WTC11 (cell line): Measurements from ENCODE around the gene PLIN4. TPM values are rescaled to one million over a fixed set of nuclear protein-coding genes. Genes with fewer than 3 reads are reported as not detected.

Experiments
- ATAC-seq: fragments of 200-7000 bp; cut with Tn5 transposase; 2 replicates; pipeline ENCODE4 v1.10.0; 2021; ENCODE audit warnings: mild to moderate bottlenecking, moderate library complexity
- CTCF ChIA-PET: fragments of 300-600 bp; sonication (Branson Sonifier 250); formaldehyde crosslinking; loops from one replicate; lab custom pipeline; 2021; ENCODE audit warnings: antibody characterized with exemption; lab: Charles Lee
- POLR2A ChIA-PET: fragments of 350-600 bp; sonication (Branson Sonifier 250); formaldehyde crosslinking; loops from one replicate; lab custom pipeline; 2021; ENCODE audit warnings: antibody characterized with exemption; lab: Charles Lee
- DNase-seq: peaks from one replicate; pipeline ENCODE4 v3.0.0; 2021; ENCODE audit warnings: low spot score
- H3K27ac Mint-ChIP-seq: 2 replicates; pipeline ENCODE4 v1.8.0; 2021; ENCODE audit warnings: mixed read lengths
- H3K27me3 Mint-ChIP-seq: 2 replicates; pipeline ENCODE4 v1.8.0; 2021; ENCODE audit warnings: low read depth, mild to moderate bottlenecking, moderate library complexity, mixed read lengths
- H3K36me3 Mint-ChIP-seq: 2 replicates; pipeline ENCODE4 v1.8.0; 2021; ENCODE audit warnings: mixed read lengths
- H3K4me1 Mint-ChIP-seq: 2 replicates; pipeline ENCODE4 v1.8.0; 2022; ENCODE audit warnings: mixed read lengths
- H3K4me3 Mint-ChIP-seq: 2 replicates; pipeline ENCODE4 v1.8.0; 2021; ENCODE audit warnings: mild to moderate bottlenecking, moderate library complexity, mixed read lengths
- H3K9me3 Mint-ChIP-seq: 2 replicates; pipeline ENCODE4 v1.8.0; 2021; ENCODE audit warnings: mixed read lengths
- ELF4 ChIP-seq: sonication (generic); formaldehyde crosslinking; IDR thresholded peaks from 2 replicates; pipeline ENCODE4 v1.8.1; 2022; ENCODE audit warnings: low read depth, mild to moderate bottlenecking, moderate library complexity, missing genetic modification reagents
- EMX1 ChIP-seq: fragments of 250-450 bp; sonication (Bioruptor Pico); IDR thresholded peaks from 2 replicates; pipeline ENCODE4 v1.8.0; 2021; ENCODE audit warnings: mild to moderate bottlenecking
- ESRRA ChIP-seq: sonication (generic); formaldehyde crosslinking; IDR thresholded peaks from 2 replicates; pipeline ENCODE4 v1.8.1; 2022; ENCODE audit warnings: mild to moderate bottlenecking, missing genetic modification reagents, borderline replicate concordance
- ETV6 ChIP-seq: sonication (generic); formaldehyde crosslinking; IDR thresholded peaks from 2 replicates; pipeline ENCODE4 v1.8.1; 2022; ENCODE audit warnings: mild to moderate bottlenecking, missing genetic modification reagents
- FOXJ3 ChIP-seq: sonication (generic); formaldehyde crosslinking; IDR thresholded peaks from 2 replicates; pipeline ENCODE4 v1.9.0; 2021; ENCODE audit warnings: missing genetic modification reagents, mild to moderate bottlenecking, borderline replicate concordance
- HMGA2 ChIP-seq: fragments of 250-450 bp; sonication (Bioruptor Pico); IDR thresholded peaks from 2 replicates; pipeline ENCODE4 v1.4.0; 2021; ENCODE audit warnings: mild to moderate bottlenecking, moderate library complexity
- IRF2 ChIP-seq: sonication (generic); formaldehyde crosslinking; IDR thresholded peaks from 2 replicates; pipeline ENCODE4 v1.8.0; 2022; ENCODE audit warnings: low read depth, missing genetic modification reagents, borderline replicate concordance
- NFYB ChIP-seq: sonication (generic); formaldehyde crosslinking; conservative IDR thresholded peaks from 2 replicates; pipeline ENCODE4 v1.8.0; 2022; ENCODE audit warnings: low read depth, missing genetic modification reagents
- RORB ChIP-seq: fragments of 250-450 bp; sonication (Bioruptor Pico); IDR thresholded peaks from 2 replicates; pipeline ENCODE4 v1.9.0; 2021; ENCODE audit warnings: mild to moderate bottlenecking
- TCF7 ChIP-seq: sonication (generic); formaldehyde crosslinking; IDR thresholded peaks from 2 replicates; pipeline ENCODE4 v1.8.0; 2022; ENCODE audit warnings: mild to moderate bottlenecking, low read depth, missing genetic modification reagents, moderate library complexity
- USF1 ChIP-seq: sonication (generic); formaldehyde crosslinking; IDR thresholded peaks from 2 replicates; pipeline ENCODE4 v1.8.0; 2022; ENCODE audit warnings: mild to moderate bottlenecking, missing genetic modification reagents
- USF2 ChIP-seq: sonication (generic); formaldehyde crosslinking; IDR thresholded peaks from 2 replicates; pipeline ENCODE4 v1.8.1; 2023; ENCODE audit warnings: mild to moderate bottlenecking, missing genetic modification reagents, moderate library complexity
- ZNF219 ChIP-seq: sonication (generic); formaldehyde crosslinking; IDR thresholded peaks from 2 replicates; pipeline ENCODE4 v1.8.0; 2023; ENCODE audit warnings: missing genetic modification reagents, mild to moderate bottlenecking, borderline replicate concordance
- ZNF281 ChIP-seq: sonication (generic); formaldehyde crosslinking; IDR thresholded peaks from 2 replicates; pipeline ENCODE4 v1.8.0; 2023; ENCODE audit warnings: mild to moderate bottlenecking, missing genetic modification reagents
- total RNA-seq: library from RNA; stranded (reverse); gene quantifications from 3 replicates; pipeline ENCODE4 v1.2.3, GENCODE V29; 2021
- TF ChIP-seq, protein P1 (sequence below): sonication (generic); formaldehyde crosslinking; IDR thresholded peaks from 2 replicates; pipeline ENCODE4 v1.8.0; 2022; ENCODE audit warnings: missing genetic modification reagents
- TF ChIP-seq, protein P2 (sequence below): sonication (generic); formaldehyde crosslinking; IDR thresholded peaks from 2 replicates; pipeline ENCODE4 v1.8.1; 2023; ENCODE audit warnings: mild to moderate bottlenecking, missing genetic modification reagents, borderline replicate concordance
- TF ChIP-seq, protein P3 (sequence below): sonication (generic); formaldehyde crosslinking; IDR thresholded peaks from 2 replicates; pipeline ENCODE4 v1.8.0; 2022; ENCODE audit warnings: mild to moderate bottlenecking, missing genetic modification reagents
- TF ChIP-seq, protein P4 (sequence below): sonication (generic); formaldehyde crosslinking; IDR thresholded peaks from 2 replicates; pipeline ENCODE4 v1.8.1; 2023; ENCODE audit warnings: mild to moderate bottlenecking, missing genetic modification reagents

The PLIN4 gene
- total RNA-seq, 1 experiment from 2014 or later, result 0.35 TPM

GRCh38 chr19:4553775-4554174 is 35.5 kb upstream of the PLIN4 start:
- TF ChIP-seq, protein P1, sequence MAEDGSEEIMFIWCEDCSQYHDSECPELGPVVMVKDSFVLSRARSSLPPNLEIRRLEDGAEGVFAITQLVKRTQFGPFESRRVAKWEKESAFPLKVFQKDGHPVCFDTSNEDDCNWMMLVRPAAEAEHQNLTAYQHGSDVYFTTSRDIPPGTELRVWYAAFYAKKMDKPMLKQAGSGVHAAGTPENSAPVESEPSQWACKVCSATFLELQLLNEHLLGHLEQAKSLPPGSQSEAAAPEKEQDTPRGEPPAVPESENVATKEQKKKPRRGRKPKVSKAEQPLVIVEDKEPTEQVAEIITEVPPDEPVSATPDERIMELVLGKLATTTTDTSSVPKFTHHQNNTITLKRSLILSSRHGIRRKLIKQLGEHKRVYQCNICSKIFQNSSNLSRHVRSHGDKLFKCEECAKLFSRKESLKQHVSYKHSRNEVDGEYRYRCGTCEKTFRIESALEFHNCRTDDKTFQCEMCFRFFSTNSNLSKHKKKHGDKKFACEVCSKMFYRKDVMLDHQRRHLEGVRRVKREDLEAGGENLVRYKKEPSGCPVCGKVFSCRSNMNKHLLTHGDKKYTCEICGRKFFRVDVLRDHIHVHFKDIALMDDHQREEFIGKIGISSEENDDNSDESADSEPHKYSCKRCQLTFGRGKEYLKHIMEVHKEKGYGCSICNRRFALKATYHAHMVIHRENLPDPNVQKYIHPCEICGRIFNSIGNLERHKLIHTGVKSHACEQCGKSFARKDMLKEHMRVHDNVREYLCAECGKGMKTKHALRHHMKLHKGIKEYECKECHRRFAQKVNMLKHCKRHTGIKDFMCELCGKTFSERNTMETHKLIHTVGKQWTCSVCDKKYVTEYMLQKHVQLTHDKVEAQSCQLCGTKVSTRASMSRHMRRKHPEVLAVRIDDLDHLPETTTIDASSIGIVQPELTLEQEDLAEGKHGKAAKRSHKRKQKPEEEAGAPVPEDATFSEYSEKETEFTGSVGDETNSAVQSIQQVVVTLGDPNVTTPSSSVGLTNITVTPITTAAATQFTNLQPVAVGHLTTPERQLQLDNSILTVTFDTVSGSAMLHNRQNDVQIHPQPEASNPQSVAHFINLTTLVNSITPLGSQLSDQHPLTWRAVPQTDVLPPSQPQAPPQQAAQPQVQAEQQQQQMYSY, result no peak
- TF ChIP-seq RORB, result no peak
- TF ChIP-seq, protein P2, sequence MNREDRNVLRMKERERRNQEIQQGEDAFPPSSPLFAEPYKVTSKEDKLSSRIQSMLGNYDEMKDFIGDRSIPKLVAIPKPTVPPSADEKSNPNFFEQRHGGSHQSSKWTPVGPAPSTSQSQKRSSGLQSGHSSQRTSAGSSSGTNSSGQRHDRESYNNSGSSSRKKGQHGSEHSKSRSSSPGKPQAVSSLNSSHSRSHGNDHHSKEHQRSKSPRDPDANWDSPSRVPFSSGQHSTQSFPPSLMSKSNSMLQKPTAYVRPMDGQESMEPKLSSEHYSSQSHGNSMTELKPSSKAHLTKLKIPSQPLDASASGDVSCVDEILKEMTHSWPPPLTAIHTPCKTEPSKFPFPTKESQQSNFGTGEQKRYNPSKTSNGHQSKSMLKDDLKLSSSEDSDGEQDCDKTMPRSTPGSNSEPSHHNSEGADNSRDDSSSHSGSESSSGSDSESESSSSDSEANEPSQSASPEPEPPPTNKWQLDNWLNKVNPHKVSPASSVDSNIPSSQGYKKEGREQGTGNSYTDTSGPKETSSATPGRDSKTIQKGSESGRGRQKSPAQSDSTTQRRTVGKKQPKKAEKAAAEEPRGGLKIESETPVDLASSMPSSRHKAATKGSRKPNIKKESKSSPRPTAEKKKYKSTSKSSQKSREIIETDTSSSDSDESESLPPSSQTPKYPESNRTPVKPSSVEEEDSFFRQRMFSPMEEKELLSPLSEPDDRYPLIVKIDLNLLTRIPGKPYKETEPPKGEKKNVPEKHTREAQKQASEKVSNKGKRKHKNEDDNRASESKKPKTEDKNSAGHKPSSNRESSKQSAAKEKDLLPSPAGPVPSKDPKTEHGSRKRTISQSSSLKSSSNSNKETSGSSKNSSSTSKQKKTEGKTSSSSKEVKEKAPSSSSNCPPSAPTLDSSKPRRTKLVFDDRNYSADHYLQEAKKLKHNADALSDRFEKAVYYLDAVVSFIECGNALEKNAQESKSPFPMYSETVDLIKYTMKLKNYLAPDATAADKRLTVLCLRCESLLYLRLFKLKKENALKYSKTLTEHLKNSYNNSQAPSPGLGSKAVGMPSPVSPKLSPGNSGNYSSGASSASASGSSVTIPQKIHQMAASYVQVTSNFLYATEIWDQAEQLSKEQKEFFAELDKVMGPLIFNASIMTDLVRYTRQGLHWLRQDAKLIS, result no peak
- TF ChIP-seq IRF2 (CRISPR knock-in tag), result no peak
- TF ChIP-seq USF1, result no peak
- no peak for TF ChIP-seq ESRRA (CRISPR knock-in tag)
- TF ChIP-seq HMGA2 (CRISPR knock-in tag), result no peak
- TF ChIP-seq, protein P3, sequence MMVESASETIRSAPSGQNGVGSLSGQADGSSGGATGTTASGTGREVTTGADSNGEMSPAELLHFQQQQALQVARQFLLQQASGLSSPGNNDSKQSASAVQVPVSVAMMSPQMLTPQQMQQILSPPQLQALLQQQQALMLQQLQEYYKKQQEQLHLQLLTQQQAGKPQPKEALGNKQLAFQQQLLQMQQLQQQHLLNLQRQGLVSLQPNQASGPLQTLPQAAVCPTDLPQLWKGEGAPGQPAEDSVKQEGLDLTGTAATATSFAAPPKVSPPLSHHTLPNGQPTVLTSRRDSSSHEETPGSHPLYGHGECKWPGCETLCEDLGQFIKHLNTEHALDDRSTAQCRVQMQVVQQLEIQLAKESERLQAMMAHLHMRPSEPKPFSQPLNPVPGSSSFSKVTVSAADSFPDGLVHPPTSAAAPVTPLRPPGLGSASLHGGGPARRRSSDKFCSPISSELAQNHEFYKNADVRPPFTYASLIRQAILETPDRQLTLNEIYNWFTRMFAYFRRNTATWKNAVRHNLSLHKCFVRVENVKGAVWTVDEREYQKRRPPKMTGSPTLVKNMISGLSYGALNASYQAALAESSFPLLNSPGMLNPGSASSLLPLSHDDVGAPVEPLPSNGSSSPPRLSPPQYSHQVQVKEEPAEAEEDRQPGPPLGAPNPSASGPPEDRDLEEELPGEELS (CRISPR knock-in tag), result no peak
- TF ChIP-seq ELF4 (CRISPR knock-in tag), result no peak
- TF ChIP-seq, protein P4, sequence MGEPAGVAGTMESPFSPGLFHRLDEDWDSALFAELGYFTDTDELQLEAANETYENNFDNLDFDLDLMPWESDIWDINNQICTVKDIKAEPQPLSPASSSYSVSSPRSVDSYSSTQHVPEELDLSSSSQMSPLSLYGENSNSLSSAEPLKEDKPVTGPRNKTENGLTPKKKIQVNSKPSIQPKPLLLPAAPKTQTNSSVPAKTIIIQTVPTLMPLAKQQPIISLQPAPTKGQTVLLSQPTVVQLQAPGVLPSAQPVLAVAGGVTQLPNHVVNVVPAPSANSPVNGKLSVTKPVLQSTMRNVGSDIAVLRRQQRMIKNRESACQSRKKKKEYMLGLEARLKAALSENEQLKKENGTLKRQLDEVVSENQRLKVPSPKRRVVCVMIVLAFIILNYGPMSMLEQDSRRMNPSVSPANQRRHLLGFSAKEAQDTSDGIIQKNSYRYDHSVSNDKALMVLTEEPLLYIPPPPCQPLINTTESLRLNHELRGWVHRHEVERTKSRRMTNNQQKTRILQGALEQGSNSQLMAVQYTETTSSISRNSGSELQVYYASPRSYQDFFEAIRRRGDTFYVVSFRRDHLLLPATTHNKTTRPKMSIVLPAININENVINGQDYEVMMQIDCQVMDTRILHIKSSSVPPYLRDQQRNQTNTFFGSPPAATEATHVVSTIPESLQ (CRISPR knock-in tag), result no peak
- no peak for TF ChIP-seq EMX1
- TF ChIP-seq ETV6 (CRISPR knock-in tag), result no peak
- no peak for TF ChIP-seq ZNF281 (CRISPR knock-in tag)
- no peak for TF ChIP-seq ZNF219 (CRISPR knock-in tag)
- TF ChIP-seq FOXJ3 (CRISPR knock-in tag), result no peak
- no peak for TF ChIP-seq USF2
- TF ChIP-seq NFYB (CRISPR knock-in tag), result no peak
- no peak for TF ChIP-seq TCF7
- H3K9me3 Mint-ChIP-seq, result no peaks in the 10 kb centered on the region
- H3K27me3 Mint-ChIP-seq, result peaks cover 2% of the 10 kb centered on the region; the same call in 1 of the 2 replicates
- DNase-seq (no peak), ATAC-seq (no peak)
- H3K27ac Mint-ChIP-seq, result no peak overlapping the region
- ChIA-PET CTCF (no interaction called here), POLR2A (no interaction called here)
- no peak overlapping the region for H3K4me3 Mint-ChIP-seq
- H3K4me1 Mint-ChIP-seq, result peaks cover 9% of the 10 kb centered on the region
- peaks cover 44% of the 10 kb centered on the region for H3K36me3 Mint-ChIP-seq
